ENCODE data around the gene CDH4. TPM values are rescaled to one million over a fixed set of nuclear protein-coding genes. Genes with fewer than 3 reads are reported as not detected.

CDH4 gene
- total and polyA plus RNA-seq, 2 of the 13 experiments (the other 11 are each of a cell fraction or from before 2014, with no cell fraction given) = not detected

DNA sequence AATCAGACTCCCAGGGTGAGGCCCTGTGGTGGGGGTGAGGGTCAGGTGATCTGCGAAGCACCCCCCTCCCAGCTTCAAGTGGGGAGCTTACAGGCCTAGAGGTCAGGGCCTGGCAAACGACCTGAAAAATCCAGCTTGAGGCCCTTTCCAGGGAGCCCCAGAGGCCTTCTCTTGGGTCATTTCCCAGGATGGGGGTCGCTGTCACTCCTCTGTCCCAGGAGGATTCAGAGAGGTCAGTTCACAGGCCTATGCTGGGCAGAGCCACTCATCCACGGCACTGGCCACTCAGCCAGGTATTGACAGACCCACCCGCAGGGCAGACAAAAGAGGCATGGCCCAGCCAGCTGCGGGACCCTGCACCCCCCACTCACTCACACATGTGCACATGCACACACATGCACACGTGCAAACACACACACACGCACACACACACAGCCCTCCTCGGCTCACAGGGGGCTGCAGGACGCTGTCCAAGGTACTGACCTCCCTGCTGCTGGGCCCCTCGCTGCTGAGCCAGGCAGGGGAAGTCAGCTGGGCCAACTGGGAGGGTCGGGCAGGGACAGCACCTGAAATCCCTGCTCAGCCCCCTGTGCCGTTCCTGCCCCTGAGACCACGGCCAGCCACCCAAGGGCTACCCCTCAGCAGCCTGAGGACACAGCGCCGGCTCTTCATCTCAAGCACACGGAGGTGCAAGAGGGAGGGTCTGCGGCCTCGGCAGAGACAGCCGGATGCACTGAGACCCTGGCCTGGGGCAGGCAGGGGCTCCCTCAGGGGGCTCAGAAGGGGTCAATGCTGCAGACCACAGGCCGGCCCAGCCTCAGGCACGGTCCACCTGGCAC, 699.9 kb downstream of the CDH4 start (continued):
- TF ChIP-seq, protein P1, sequence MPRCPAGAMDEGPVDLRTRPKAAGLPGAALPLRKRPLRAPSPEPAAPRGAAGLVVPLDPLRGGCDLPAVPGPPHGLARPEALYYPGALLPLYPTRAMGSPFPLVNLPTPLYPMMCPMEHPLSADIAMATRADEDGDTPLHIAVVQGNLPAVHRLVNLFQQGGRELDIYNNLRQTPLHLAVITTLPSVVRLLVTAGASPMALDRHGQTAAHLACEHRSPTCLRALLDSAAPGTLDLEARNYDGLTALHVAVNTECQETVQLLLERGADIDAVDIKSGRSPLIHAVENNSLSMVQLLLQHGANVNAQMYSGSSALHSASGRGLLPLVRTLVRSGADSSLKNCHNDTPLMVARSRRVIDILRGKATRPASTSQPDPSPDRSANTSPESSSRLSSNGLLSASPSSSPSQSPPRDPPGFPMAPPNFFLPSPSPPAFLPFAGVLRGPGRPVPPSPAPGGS (CRISPR knock-in tag; IDR thresholded peaks at IDR 0.05) = peak; percentile 96
- TF ChIP-seq, protein P2, sequence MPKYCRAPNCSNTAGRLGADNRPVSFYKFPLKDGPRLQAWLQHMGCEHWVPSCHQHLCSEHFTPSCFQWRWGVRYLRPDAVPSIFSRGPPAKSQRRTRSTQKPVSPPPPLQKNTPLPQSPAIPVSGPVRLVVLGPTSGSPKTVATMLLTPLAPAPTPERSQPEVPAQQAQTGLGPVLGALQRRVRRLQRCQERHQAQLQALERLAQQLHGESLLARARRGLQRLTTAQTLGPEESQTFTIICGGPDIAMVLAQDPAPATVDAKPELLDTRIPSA (CRISPR knock-in tag; IDR thresholded peaks at IDR 0.05; ENCODE audit: borderline replicate concordance) = peak; percentile 98
- TF ChIP-seq SALL1 (CRISPR knock-in tag; IDR thresholded peaks at IDR 0.05) (peak; percentile 100), ZNF207 (IDR thresholded peaks at IDR 0.05; ENCODE audit: borderline replicate concordance) (no peak), ZNF607 (CRISPR knock-in tag; IDR thresholded peaks at IDR 0.05; ENCODE audit: borderline replicate concordance) (peak; percentile 100), TCF12 (IDR thresholded peaks at IDR 0.05) (no peak), TCF12 (CRISPR knock-in tag; IDR thresholded peaks at IDR 0.05) (peak; percentile 88; the same call in 1 of the 2 replicates), ZKSCAN5 (CRISPR knock-in tag; IDR thresholded peaks at IDR 0.05) (peak; percentile 90), ZNF746 (CRISPR knock-in tag; IDR thresholded peaks at IDR 0.05) (no peak; the same call in 1 of the 2 replicates), ZNF781 (CRISPR knock-in tag; IDR thresholded peaks at IDR 0.05; ENCODE audit: borderline replicate concordance, not compliant biosample characterization) (peak; percentile 98), ZNF879 (CRISPR knock-in tag; IDR thresholded peaks at IDR 0.05) (peak; percentile 91; the same call in 1 of the 2 replicates), SMYD3 (CRISPR knock-in tag; IDR thresholded peaks at IDR 0.05) (peak; percentile 88; the same call in 1 of the 2 replicates), SP5 (CRISPR knock-in tag; IDR thresholded peaks at IDR 0.05; ENCODE audit: borderline replicate concordance, low read depth) (peak; percentile 49; the same call in 1 of the 2 replicates), MEIS2 (CRISPR knock-in tag; IDR thresholded peaks at IDR 0.05) (peak; percentile 97), HNRNPLL (IDR thresholded peaks at IDR 0.05; ENCODE audit: low read depth, low read length, poor library complexity, severe bottlenecking) (no peak), ZC3H13 (CRISPR knock-in tag; IDR thresholded peaks at IDR 0.05) (peak; percentile 90), ZNF292 (CRISPR knock-in tag; IDR thresholded peaks at IDR 0.05; ENCODE audit: borderline replicate concordance, low read depth) (peak; percentile 81; the same call in 1 of the 2 replicates), HMG20A (CRISPR knock-in tag; IDR thresholded peaks at IDR 0.05; ENCODE audit: borderline replicate concordance) (no peak), ZNF382 (CRISPR knock-in tag; IDR thresholded peaks at IDR 0.05; ENCODE audit: borderline replicate concordance) (no peak), ZBTB8A (CRISPR knock-in tag; IDR thresholded peaks at IDR 0.05; ENCODE audit: borderline replicate concordance, low read depth) (peak; percentile 88; the same call in 1 of the 2 replicates), HDAC1 (CRISPR knock-in tag; IDR thresholded peaks at IDR 0.05) (peak; percentile 80)
- TF ChIP-seq, protein P3, sequence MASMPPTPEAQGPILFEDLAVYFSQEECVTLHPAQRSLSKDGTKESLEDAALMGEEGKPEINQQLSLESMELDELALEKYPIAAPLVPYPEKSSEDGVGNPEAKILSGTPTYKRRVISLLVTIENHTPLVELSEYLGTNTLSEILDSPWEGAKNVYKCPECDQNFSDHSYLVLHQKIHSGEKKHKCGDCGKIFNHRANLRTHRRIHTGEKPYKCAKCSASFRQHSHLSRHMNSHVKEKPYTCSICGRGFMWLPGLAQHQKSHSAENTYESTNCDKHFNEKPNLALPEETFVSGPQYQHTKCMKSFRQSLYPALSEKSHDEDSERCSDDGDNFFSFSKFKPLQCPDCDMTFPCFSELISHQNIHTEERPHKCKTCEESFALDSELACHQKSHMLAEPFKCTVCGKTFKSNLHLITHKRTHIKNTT (CRISPR knock-in tag; IDR thresholded peaks at IDR 0.05) = no peak
- TF ChIP-seq, protein P4, sequence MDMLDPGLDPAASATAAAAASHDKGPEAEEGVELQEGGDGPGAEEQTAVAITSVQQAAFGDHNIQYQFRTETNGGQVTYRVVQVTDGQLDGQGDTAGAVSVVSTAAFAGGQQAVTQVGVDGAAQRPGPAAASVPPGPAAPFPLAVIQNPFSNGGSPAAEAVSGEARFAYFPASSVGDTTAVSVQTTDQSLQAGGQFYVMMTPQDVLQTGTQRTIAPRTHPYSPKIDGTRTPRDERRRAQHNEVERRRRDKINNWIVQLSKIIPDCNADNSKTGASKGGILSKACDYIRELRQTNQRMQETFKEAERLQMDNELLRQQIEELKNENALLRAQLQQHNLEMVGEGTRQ (IDR thresholded peaks at IDR 0.05; ENCODE audit: low read depth, low read length) = no peak
- TF ChIP-seq, protein P4 (CRISPR knock-in tag; IDR thresholded peaks at IDR 0.05; ENCODE audit: borderline replicate concordance) = no peak

All from HepG2 (cell line).